ENCODE data around the gene MS4A18.

Gene MS4A18

DNA sequence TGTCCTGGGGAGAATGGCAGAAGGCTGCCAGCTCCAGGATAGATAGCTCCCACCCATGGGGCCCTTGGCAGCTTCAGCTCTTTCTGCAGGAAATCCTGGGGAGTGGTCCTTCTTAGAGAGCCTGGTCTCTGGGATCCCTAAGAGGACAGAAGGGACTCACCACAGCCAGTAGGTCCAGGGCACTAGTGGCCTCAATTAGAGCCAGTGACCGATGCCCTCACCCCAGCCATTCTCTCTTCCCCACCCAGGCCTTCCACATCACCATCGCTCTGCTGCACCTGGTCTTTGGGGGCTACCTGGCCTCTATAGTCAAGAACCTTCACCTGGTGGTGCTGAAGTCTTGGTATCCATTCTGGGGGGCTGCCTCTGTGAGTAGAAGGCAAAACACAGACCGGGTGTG lies 66.2 kb downstream of the MS4A18 start:
- no peak for DNase-seq

DNA sequence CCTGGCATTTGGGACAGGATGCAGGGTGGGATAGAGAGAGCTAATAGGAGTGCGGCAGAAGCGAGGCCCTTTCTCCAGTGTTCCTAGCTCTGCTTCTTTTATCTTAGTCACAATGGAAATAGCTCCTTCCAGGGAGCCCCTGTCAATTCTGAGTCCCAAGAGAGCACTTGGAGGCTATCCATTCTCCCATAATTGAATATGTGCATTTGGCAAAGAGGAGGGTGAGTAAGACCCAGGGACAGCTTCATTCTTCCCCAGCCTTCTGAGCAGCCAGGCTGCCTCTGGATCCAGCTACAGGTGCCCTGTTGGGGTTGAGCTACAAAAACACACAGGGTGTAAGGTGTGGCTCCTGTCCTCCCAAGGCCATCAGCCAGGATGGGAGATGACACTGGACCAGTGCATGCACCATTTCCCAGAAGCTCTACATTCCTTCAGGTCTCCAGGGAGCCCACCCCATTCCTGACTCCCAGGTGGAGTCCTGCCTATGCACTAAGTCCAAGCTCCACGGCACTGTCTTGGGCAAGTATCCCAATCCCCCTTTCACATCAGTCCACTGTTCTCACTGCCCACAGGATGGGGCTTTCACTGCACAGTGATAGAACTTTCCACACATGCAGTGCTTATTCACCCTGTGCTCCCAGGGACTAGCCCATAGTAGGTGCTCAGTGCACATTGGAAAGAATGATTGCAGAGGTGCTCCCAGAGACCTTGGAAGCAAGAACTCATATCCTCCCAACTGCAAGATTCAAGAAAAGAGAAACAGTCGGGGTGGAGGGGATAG lies 66.8 kb downstream of the MS4A18 start:
- no peak for DNase-seq

DNA sequence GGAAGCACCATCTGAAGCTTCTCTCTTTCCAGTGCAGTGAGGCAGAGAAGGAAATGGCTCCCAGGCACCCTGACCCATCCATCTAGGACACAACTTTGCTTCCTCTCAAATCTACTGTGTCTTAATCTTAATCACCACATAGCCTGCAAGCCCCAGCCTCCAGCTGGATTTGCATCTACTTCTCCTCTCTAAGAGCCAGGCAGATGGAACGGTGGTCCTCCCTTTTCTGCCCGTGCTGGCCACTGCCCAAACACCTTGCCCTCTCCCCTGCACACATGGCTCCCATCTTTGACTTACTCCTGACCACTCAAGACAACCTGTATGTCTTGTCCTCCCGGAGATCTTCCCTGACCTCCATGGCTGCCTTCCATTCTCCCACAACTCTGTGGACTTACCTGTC lies 68.0 kb downstream of the MS4A18 start:
- DNase-seq = no peak
